Liver (tissue), 2 donors: Measurements from ENCODE around the gene CLIP4.

Experiments
- FOXA1 ChIP-seq: IDR thresholded peaks from 2 replicates; pipeline ENCODE4 v1.6.1; 2016; ENCODE audit warnings: antibody characterized with exemption
- YY1 ChIP-seq: IDR thresholded peaks from 2 replicates; pipeline ENCODE4 v1.6.1; 2016; ENCODE audit warnings: antibody characterized with exemption, mild to moderate bottlenecking
- TF ChIP-seq, protein P1 (sequence below): fragments of 150-350 bp; IDR thresholded peaks from 2 replicates; pipeline ENCODE4 v1.5.1; 2017; ENCODE audit warnings: improper control_type of control experiment, low read depth, low read length; ENCODE audit not compliant: missing input control
- donor health status: healthy.

DNA sequence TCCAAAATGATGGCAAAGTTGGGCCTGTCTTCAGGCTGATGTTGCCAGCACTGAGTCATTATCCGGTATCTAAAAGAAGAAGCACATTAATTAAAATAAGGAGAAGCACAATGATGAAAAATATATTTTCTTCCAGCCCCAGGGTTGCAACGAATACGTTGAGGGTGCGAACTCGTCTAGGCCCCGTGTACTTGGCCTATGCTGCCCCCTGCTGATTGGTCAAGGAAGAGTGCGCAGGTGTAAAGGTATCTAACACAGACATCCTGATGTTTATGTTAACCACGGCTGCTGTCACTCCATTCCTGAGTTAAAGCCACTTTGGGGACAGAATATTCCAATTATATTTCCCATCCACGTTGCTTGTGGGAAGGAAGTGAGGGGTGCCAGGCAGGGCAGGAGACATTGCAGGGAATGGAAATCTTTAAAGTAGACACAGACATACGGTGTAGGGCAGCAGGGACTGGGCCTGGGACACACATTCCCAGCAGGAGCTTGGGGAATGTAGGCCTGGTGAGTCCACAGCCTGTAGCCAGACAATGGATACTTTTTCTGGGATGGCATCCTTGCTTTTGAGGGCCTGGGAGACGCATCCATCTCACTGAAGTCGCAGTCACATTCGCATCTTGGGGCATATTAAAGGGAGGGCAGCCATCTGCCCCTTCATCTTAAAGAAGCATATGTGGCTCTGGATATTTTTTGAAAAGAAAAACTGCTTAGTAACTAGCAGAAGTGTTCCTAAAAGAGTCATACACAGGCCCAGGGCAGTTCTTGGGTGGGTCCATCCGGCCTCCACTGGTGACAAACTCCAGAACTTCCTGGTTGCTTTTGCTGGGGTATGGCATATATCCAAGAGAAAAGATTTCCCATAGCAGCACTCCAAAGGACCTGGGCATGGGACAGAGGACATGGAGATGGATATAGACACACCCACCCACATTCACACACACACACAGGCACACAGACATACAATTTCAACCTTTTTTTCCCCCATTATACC lies 81.9 kb downstream of the CLIP4 start:
- TF ChIP-seq, protein P1, sequence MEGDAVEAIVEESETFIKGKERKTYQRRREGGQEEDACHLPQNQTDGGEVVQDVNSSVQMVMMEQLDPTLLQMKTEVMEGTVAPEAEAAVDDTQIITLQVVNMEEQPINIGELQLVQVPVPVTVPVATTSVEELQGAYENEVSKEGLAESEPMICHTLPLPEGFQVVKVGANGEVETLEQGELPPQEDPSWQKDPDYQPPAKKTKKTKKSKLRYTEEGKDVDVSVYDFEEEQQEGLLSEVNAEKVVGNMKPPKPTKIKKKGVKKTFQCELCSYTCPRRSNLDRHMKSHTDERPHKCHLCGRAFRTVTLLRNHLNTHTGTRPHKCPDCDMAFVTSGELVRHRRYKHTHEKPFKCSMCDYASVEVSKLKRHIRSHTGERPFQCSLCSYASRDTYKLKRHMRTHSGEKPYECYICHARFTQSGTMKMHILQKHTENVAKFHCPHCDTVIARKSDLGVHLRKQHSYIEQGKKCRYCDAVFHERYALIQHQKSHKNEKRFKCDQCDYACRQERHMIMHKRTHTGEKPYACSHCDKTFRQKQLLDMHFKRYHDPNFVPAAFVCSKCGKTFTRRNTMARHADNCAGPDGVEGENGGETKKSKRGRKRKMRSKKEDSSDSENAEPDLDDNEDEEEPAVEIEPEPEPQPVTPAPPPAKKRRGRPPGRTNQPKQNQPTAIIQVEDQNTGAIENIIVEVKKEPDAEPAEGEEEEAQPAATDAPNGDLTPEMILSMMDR = peak; percentile 68
- TF ChIP-seq FOXA1 (no peak), YY1 (no peak)
